Epithelial cell of proximal tubule (primary cell): ENCODE measurements around the gene SH3RF3. TPM values are rescaled to one million over a fixed set of nuclear protein-coding genes. Genes with fewer than 3 reads are reported as not detected.

Experiments
- DNase-seq: peaks from one replicate; pipeline ENCODE4 v3.0.0-alpha.2; 2011; ENCODE audit warnings: low read depth
- H3K4me3 ChIP-seq: 2 replicates; pipeline ENCODE4 v1.5.1; 2011; ENCODE audit warnings: low read depth, mild to moderate bottlenecking, low read length
- total RNA-seq: library from RNA; depleted of rRNA; stranded (reverse); fragments of >200 nt; gene quantifications from 2 replicates; pipeline ENCODE4 v1.2.3, GENCODE V29; 2015
- TF ChIP-seq, protein P1 (sequence below): conservative IDR thresholded peaks from 2 replicates; pipeline ENCODE4 v1.5.1; 2012; ENCODE audit warnings: low read depth, mild to moderate bottlenecking, low read length

Gene SH3RF3
- total RNA-seq, 1 donor from 2014 or later = 1.7 TPM

DNA sequence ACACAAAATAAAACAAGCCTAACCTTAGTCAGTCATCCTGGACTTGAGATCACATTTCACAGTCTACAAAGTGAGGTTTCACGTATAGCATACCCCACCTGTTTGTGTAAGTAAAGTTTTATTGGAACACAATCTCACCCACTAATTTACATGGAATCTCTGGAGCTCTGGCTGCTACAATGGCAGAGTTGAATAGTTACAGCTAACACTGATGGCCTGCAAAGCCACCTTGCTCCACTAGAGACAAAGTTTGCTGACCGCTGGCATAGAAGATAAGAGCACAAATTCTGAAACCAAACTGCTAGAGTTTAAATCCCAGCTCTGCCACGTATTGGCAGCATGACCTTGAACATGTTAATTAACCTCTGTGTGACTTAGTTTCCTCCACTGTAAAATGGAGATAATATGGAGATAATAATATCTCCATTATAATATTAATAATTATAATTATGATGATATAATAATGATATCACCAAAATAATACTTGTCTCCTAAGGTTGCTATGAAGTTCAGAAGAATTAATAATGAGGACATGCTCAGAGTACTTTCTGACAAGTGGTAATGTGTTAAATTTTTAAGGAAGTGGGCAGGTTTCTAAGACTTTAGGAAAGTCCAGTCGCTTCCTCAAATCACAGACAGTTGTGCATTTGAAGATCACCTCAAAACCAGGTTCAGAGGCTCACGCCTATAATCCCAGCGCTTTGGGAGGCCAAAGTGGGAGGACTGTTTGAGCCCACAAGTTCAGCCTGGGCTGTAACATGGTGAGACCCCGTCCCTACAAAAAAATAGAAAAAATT is 204.6 kb downstream of the SH3RF3 start:
- DNase-seq = no peak
- TF ChIP-seq, protein P1, sequence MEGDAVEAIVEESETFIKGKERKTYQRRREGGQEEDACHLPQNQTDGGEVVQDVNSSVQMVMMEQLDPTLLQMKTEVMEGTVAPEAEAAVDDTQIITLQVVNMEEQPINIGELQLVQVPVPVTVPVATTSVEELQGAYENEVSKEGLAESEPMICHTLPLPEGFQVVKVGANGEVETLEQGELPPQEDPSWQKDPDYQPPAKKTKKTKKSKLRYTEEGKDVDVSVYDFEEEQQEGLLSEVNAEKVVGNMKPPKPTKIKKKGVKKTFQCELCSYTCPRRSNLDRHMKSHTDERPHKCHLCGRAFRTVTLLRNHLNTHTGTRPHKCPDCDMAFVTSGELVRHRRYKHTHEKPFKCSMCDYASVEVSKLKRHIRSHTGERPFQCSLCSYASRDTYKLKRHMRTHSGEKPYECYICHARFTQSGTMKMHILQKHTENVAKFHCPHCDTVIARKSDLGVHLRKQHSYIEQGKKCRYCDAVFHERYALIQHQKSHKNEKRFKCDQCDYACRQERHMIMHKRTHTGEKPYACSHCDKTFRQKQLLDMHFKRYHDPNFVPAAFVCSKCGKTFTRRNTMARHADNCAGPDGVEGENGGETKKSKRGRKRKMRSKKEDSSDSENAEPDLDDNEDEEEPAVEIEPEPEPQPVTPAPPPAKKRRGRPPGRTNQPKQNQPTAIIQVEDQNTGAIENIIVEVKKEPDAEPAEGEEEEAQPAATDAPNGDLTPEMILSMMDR = peak; percentile 47
- H3K4me3 ChIP-seq = no peak overlapping the region

DNA sequence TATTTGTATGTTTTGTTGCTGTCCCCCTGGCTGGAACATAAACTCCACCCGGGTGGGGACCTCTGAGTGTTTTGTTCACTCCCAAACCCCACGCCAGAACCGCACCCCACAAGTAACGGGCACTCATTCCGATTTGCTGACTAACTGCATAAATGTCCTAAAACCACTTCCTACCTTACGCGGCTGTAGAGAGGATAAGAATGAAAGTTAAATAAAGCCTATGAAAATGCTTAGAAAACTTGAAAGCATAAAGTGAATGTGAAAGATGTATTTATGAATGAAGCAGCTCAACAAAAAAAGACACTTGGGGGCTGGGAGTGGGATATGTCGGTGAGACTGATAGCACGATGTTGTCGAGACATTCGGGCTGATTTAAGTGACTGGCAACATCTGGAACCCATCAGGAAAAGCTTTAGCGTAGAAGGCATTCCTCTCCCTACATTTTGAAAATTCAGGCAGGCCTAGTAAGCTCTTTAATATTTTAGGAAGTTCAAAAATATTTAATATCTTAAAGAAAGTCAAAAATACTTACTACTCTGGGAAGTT is 206.7 kb downstream of the SH3RF3 start:
- H3K4me3 ChIP-seq = no peak overlapping the region
- TF ChIP-seq, protein P1 = no peak
- DNase-seq = no peak

DNA sequence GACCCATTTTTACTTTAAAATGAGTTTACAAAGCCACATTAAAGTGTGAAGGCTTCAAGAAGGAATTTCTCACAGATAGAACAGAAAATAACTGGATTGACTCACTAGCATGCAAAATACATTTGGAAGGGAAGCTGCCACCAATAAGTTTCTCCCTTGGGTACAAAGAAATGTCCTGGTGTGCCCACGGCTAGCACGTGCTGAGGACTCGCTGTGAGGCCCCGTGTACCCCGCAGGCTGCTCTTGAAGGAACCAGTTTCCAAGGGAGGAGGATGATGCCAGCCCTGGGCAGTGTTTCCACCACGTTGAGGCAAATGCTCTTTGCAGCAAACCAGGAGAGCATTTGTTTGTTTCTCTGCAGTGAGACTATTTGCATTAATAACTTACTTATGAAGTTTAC is 207.3 kb downstream of the SH3RF3 start:
- TF ChIP-seq, protein P1 = no peak
- no peak for DNase-seq
- no peak overlapping the region for H3K4me3 ChIP-seq

DNA sequence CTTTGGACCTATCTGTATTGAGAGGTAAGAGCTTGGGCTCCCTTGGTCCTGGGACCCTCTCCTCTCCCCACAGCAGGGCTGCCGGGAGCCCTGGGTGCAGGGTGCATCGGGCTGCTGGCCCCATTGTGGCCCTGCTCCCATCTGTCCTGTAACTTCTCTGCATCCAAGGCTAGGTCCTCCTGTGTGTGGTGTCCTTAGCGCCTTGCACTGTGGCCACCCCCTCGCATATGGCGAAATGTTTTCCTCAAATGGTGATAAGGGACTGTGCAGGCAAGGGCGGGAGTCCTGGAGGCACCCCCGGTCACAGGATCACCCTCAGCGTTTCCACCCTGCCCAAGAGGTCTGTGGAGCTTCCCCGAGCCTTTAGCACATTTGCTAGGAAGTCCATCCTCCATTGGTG is 208.2 kb downstream of the SH3RF3 start:
- H3K4me3 ChIP-seq = no peak overlapping the region
- TF ChIP-seq, protein P1 = no peak
- no peak for DNase-seq

DNA sequence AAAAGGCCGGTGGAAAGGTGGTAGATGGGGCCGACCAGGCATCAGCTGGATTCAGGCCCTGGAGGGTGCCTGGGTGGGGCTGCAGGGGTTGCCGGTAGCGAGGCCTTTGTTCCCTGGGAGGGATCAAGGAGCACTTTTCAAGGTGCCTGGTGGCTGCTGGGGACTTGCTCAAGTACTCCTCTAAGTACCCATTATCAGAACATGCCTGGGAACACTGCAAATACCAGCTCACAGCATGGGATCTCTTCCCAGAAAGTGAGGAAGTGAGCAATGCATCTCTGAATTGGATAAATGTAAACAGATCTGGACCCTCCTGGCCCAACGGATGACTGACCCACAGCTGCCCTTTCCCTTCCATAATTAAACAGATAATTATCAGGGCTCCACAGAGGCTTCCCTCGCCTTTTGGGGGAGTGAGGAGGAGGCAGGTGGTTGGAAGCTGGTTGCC is 210.5 kb downstream of the SH3RF3 start:
- TF ChIP-seq, protein P1 = no peak
- H3K4me3 ChIP-seq = no peak overlapping the region
- no peak for DNase-seq

DNA sequence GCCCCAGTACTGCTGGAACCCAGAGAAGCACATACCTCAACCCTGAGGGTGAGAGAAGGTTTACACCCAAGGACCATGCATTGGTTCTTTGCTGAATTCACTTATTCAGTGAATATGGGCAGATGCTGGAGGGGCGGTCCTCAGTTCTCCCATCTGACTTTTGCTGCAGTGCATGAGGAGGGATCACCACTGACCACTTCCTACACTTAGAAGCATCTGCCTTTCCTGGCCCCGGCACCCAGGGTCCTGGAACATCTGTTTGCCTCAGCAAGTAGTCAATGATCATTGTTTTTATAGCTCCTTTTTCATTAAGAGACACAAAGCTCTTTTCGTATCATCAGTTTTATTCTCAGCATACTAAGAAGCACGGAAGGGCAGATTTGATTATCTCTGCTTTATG is 211.4 kb downstream of the SH3RF3 start:
- no peak for DNase-seq
- TF ChIP-seq, protein P1 = no peak
- H3K4me3 ChIP-seq = no peak overlapping the region
